Natural killer cell (primary cell): Measurements from ENCODE around the gene RACK1. TPM values are rescaled to one million over a fixed set of nuclear protein-coding genes. Genes with fewer than 3 reads are reported as not detected.

Experiments used
- ATAC-seq, 3 donors: fragments of 150-1000 bp in 2 of 3; fragments of 200-7000 bp in 1 of 3; cut with Tn5 transposase; 1 replicate in 1 of 3; 2 replicates in 2 of 3; pipeline ENCODE4 v1.10.0; 2021; ENCODE audit warnings: mild to moderate bottlenecking in 2 of 3, moderate library complexity in 2 of 3
- DNase-seq, 2 donors: peaks; one replicate each; pipeline versions ENCODE4 v3.0.0 to v3.0.0-alpha.2; 2013 to 2021; ENCODE audit warnings: mixed read lengths in 1 of 2
- H3K27ac ChIP-seq: one replicate; pipeline ENCODE4 v1.5.1; 2013; ENCODE audit warnings: mild to moderate bottlenecking, low read length
- H3K27me3 ChIP-seq: one replicate; pipeline ENCODE4 v1.6.1; 2013; ENCODE audit warnings: low read length; ENCODE audit not compliant: control insufficient read depth, insufficient read depth
- H3K36me3 ChIP-seq: one replicate; pipeline ENCODE4 v1.6.1; 2013; ENCODE audit warnings: low read length; ENCODE audit not compliant: control insufficient read depth, insufficient read depth
- H3K4me1 ChIP-seq: one replicate; pipeline ENCODE4 v1.6.1; 2013; ENCODE audit warnings: low read length; ENCODE audit not compliant: control insufficient read depth, insufficient read depth
- H3K4me3 ChIP-seq: one replicate; pipeline ENCODE4 v1.5.1; 2013; ENCODE audit warnings: low read length
- H3K9me3 ChIP-seq: one replicate; pipeline ENCODE4 v1.6.1; 2013; ENCODE audit warnings: low read length; ENCODE audit not compliant: control insufficient read depth, insufficient read depth
- H3K27ac Mint-ChIP-seq, 2 donors: one replicate each; pipeline ENCODE4 v1.8.0; 2022; ENCODE audit warnings: mild to moderate bottlenecking in 2 of 2, mixed read lengths in 2 of 2, moderate library complexity in 1 of 2
- H3K27me3 Mint-ChIP-seq, 2 donors: one replicate each; pipeline ENCODE4 v1.8.0; 2022; ENCODE audit warnings: low read depth in 2 of 2, mixed read lengths in 2 of 2
- H3K36me3 Mint-ChIP-seq: one replicate; pipeline ENCODE4 v1.8.0; 2022; ENCODE audit warnings: mixed read lengths
- H3K4me1 Mint-ChIP-seq, 2 donors: one replicate each; pipeline ENCODE4 v1.8.0; 2022; ENCODE audit warnings: mixed read lengths in 2 of 2
- H3K4me3 Mint-ChIP-seq: one replicate; pipeline ENCODE4 v1.8.0; 2022; ENCODE audit warnings: mild to moderate bottlenecking, moderate library complexity, mixed read lengths
- H3K9me3 Mint-ChIP-seq, 2 donors: one replicate each; pipeline ENCODE4 v1.8.0; 2022; ENCODE audit warnings: mixed read lengths in 2 of 2
- CTCF ChIP-seq: fragments of 200-600 bp; IDR thresholded peaks from one replicate; pipeline ENCODE4 v1.8.0; 2022; ENCODE audit warnings: antibody characterized with exemption
- WGBS: methylation state at CpG from one replicate; pipeline ENCODE4 v1.1.7; 2013; ENCODE audit warnings: missing lambda C conversion rate; ENCODE audit not compliant: insufficient coverage; 5-methylcytosine and 5-hydroxymethylcytosine counted together
- intact Hi-C: fragments of 100-400 bp; cut with micrococcal nuclease; formaldehyde crosslinking; loops from one replicate; pipeline ENCODE4 v1.14.2; 2022
- total RNA-seq, 4 donors: library from RNA; stranded (reverse); fragments of 120-200 nt in 1 of 4; gene quantifications; one replicate each; pipeline versions ENCODE4 v1.2.3 to v1.2.4, GENCODE V29; 2013 to 2022

Gene RACK1
- total RNA-seq, 3 donors from 2014 or later (not counting 1 experiment from before 2014, with no cell fraction given) = 1,089 to 1,233 (median 1,138) TPM

DNA sequence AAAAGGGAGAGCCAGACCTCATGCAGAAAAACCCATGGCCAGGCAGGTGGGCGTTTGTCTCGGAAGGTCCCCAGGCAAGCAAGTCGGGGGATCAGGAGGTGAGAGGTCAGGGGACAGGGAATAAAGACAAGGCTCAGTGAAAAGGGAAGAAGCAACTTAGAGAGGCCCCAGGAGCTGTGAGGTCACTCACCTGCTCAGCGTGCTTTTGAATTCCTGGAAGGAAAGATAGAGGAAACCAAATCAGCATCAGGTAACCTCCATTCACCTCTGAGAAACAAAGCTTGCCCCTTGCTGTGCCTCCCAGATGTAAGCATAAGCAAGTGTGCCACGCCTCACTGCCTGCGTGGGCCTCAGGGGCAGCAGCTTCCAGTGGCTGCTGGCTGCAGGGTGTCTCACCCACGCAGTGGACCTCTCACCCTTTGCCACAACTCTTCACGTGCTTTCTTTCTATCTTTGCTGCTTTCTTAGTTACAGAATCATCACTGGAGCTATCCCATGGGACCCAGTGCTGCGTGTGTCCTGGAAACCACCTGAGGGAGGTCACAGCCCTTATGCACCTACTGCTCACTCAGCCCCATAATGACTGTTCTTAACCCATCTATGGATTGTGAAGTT, 44.7 kb downstream of the RACK1 start:
- Histone ChIP-seq H3K4me1 (peaks cover 7% of the 10 kb centered on the region), H3K4me3 (no peak overlapping the region), H3K27ac (no peak overlapping the region), H3K9me3 (no peaks in the 10 kb centered on the region), H3K27me3 (no peaks in the 10 kb centered on the region), H3K36me3 (no peaks in the 10 kb centered on the region)
- TF ChIP-seq CTCF = no peak
- no peak for ATAC-seq
- Mint-ChIP-seq H3K27me3 (peaks cover 16 to 17% of the 10 kb centered on the region in 2 donors), H3K4me3 (no peak overlapping the region), H3K4me1 (peaks cover 0 to 7% of the 10 kb centered on the region in 2 donors), H3K9me3 (no peaks in the 10 kb centered on the region), H3K36me3 (no peaks in the 10 kb centered on the region), H3K27ac (no peak overlapping the region)
- intact Hi-C loops = no loop called here
- no peak for DNase-seq
- 76% methylated on average over 9 of the region's 9 CpGs for WGBS

GRCh38 chr5:181198106-181198685, 45.5 kb downstream of the RACK1 start:
- DNase-seq (no peak), ATAC-seq (no peak)
- intact Hi-C loops = no loop called here
- Histone ChIP-seq H3K36me3 (no peaks in the 10 kb centered on the region), H3K4me3 (no peak overlapping the region), H3K27me3 (no peaks in the 10 kb centered on the region), H3K4me1 (no peaks in the 10 kb centered on the region), H3K9me3 (no peaks in the 10 kb centered on the region), H3K27ac (no peak overlapping the region)
- Mint-ChIP-seq H3K36me3 (no peaks in the 10 kb centered on the region), H3K4me1 (no peaks in the 10 kb centered on the region), H3K4me3 (no peak overlapping the region), H3K9me3 (no peaks in the 10 kb centered on the region), H3K27ac (no peak overlapping the region), H3K27me3 (peaks cover 12% of the 10 kb centered on the region in 2 donors)
- WGBS = 83% methylated on average over 12 of the region's 12 CpGs
- no peak for TF ChIP-seq CTCF

- ATAC-seq = no peak
- Mint-ChIP-seq H3K9me3 (no peaks in the 10 kb centered on the region), H3K36me3 (no peaks in the 10 kb centered on the region), H3K27me3 (peaks cover 7 to 12% of the 10 kb centered on the region in 2 donors), H3K4me1 (peaks cover 4 to 6% of the 10 kb centered on the region in 2 donors), H3K4me3 (no peak overlapping the region), H3K27ac (no peak overlapping the region)
- peaks cover 5% of the 10 kb centered on the region for H3K4me1 ChIP-seq
- H3K36me3 ChIP-seq = no peaks in the 10 kb centered on the region
- intact Hi-C loops = no loop called here
- H3K27ac ChIP-seq = no peak overlapping the region
- H3K9me3 ChIP-seq = no peaks in the 10 kb centered on the region
- no peak for TF ChIP-seq CTCF
- H3K27me3 ChIP-seq = no peaks in the 10 kb centered on the region
- H3K4me3 ChIP-seq = no peak overlapping the region
- WGBS = 81% methylated on average over 8 of the region's 8 CpGs
- no peak for DNase-seq
Observed at GRCh38 chr5:181197326-181197951, 46.3 kb downstream of the RACK1 start.
